ENCODE data around the gene UGT1A4. TPM values are rescaled to one million over a fixed set of nuclear protein-coding genes. Genes with fewer than 3 reads are reported as not detected.

Gene UGT1A4
- total RNA-seq, 1 experiment from 2014 or later = not detected

DNA sequence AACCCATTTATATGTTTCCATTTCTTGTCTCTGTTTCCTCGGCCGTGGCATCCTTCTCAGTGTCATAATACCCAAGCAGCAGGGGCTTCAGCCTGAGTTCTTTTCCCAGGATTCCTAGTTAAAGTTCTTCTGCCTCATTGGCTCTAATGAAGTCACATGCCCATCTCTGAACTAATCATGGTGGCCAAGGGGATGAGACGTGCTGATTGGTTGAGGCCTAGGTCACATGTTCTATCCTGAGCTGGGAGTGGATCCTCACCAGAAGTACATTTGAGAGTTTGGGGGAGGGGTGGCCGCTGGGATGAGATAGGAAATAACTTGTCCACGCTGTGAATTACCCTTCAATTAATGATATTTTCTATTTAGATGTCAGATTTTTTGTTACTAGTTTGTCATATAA, 9.6 kb upstream of the UGT1A4 start:
- intact Hi-C loops (cut with micrococcal nuclease) = no loop called here
- CTCF ChIA-PET = no interaction called here

GRCh38 chr2:233711312-233712008, 7.1 kb upstream of the UGT1A4 start:
- Mint-ChIP-seq H3K36me3 (ENCODE audit: insufficient read depth, unreplicated experiment) (peaks cover 7% of the 10 kb centered on the region), H3K4me3 (ENCODE audit: unreplicated experiment) (no peak overlapping the region), H3K4me1 (ENCODE audit: insufficient read depth, unreplicated experiment) (peaks cover 31% of the 10 kb centered on the region), H3K27ac (ENCODE audit: low read depth, unreplicated experiment) (no peak overlapping the region), H3K27me3 (ENCODE audit: insufficient read depth, unreplicated experiment) (no peaks in the 10 kb centered on the region), H3K9me3 (ENCODE audit: unreplicated experiment) (no peaks in the 10 kb centered on the region)
- intact Hi-C loops (cut with micrococcal nuclease) = loop anchor here (2.0 to 5.0 kb wide), 4 partner anchors 145 to 307 kb away; partner anchors contain the start of gene USP40
- peak; percentile 86 for DNase-seq (ENCODE audit: unreplicated experiment)
- ChIA-PET CTCF (interaction anchor here (0.6 to 2.8 kb wide), 21 partner anchors 20 to 266 kb away, joined by 3 to 18 read pairs (median 4); partner anchors contain the start of genes UGT1A1, UGT1A6 and USP40), POLR2A (interaction anchor here (1.0 to 1.4 kb wide), 4 partner anchors 21 to 218 kb away, joined by 3 to 7 read pairs (median 4); no protein-coding TSS in a partner anchor)
- no TSS peak for BruUV-seq (replicated peaks)
- TF ChIP-seq, protein P1, sequence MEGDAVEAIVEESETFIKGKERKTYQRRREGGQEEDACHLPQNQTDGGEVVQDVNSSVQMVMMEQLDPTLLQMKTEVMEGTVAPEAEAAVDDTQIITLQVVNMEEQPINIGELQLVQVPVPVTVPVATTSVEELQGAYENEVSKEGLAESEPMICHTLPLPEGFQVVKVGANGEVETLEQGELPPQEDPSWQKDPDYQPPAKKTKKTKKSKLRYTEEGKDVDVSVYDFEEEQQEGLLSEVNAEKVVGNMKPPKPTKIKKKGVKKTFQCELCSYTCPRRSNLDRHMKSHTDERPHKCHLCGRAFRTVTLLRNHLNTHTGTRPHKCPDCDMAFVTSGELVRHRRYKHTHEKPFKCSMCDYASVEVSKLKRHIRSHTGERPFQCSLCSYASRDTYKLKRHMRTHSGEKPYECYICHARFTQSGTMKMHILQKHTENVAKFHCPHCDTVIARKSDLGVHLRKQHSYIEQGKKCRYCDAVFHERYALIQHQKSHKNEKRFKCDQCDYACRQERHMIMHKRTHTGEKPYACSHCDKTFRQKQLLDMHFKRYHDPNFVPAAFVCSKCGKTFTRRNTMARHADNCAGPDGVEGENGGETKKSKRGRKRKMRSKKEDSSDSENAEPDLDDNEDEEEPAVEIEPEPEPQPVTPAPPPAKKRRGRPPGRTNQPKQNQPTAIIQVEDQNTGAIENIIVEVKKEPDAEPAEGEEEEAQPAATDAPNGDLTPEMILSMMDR (IDR thresholded peaks at IDR 0.05; ENCODE audit: unreplicated experiment) = peak; percentile 89

More for the DNA sequence above, 9.6 kb upstream of the UGT1A4 start:
- peaks cover 7% of the 10 kb centered on the region for H3K36me3 Mint-ChIP-seq (ENCODE audit: insufficient read depth, unreplicated experiment)
- H3K4me1 Mint-ChIP-seq (ENCODE audit: insufficient read depth, unreplicated experiment) = peaks cover 26% of the 10 kb centered on the region
- no peak overlapping the region for H3K4me3 Mint-ChIP-seq (ENCODE audit: unreplicated experiment)
- DNase-seq (ENCODE audit: unreplicated experiment) = no peak
- no peak overlapping the region for H3K27ac Mint-ChIP-seq (ENCODE audit: low read depth, unreplicated experiment)
- TF ChIP-seq, protein P1 (IDR thresholded peaks at IDR 0.05; ENCODE audit: unreplicated experiment) = no peak
- peaks cover 5% of the 10 kb centered on the region for H3K9me3 Mint-ChIP-seq (ENCODE audit: unreplicated experiment)
- no TSS peak for BruUV-seq (replicated peaks)
- no peaks in the 10 kb centered on the region for H3K27me3 Mint-ChIP-seq (ENCODE audit: insufficient read depth, unreplicated experiment)
- POLR2A ChIA-PET = interaction anchor here (0.7 to 5.2 kb wide), 4 partner anchors 18 to 219 kb away, joined by 3 to 91 read pairs (median 3); partner anchors contain the start of gene UGT1A6

GRCh38 chr2:233712611-233713261, 5.8 kb upstream of the UGT1A4 start, which contains the start of gene UGT1A5:
TSS of gene UGT1A5 (plus strand) at chr2:233712907. CDS start at chr2:233712992, 85 bp downstream.
- ChIA-PET POLR2A (interaction anchor here (0.7 to 1.0 kb wide), 3 partner anchors 22 to 220 kb away, joined by 3 read pairs; no protein-coding TSS in a partner anchor), CTCF (interaction anchor here (0.6 to 2.8 kb wide), 12 partner anchors 17 to 264 kb away, joined by 3 to 18 read pairs (median 4); partner anchors contain the start of genes UGT1A1, UGT1A6 and USP40)
- intact Hi-C loops (cut with micrococcal nuclease) = loop anchor here (5.0 kb wide), 2 partner anchors 215 to 225 kb away; no protein-coding TSS in a partner anchor
- Mint-ChIP-seq H3K9me3 (ENCODE audit: unreplicated experiment) (no peaks in the 10 kb centered on the region), H3K4me3 (ENCODE audit: unreplicated experiment) (no peak within 1 kb of the TSS), H3K36me3 (ENCODE audit: insufficient read depth, unreplicated experiment) (peaks cover 7% of the 10 kb centered on the region), H3K27me3 (ENCODE audit: insufficient read depth, unreplicated experiment) (no peaks in the 10 kb centered on the region), H3K27ac (ENCODE audit: low read depth, unreplicated experiment) (no peak within 1 kb of the TSS), H3K4me1 (ENCODE audit: insufficient read depth, unreplicated experiment) (peaks cover 19% of the 10 kb centered on the region)
- TF ChIP-seq, protein P1 (IDR thresholded peaks at IDR 0.05; ENCODE audit: unreplicated experiment) = no peak
- BruUV-seq (replicated peaks) = no TSS peak
- no peak for DNase-seq (ENCODE audit: unreplicated experiment)

DNA sequence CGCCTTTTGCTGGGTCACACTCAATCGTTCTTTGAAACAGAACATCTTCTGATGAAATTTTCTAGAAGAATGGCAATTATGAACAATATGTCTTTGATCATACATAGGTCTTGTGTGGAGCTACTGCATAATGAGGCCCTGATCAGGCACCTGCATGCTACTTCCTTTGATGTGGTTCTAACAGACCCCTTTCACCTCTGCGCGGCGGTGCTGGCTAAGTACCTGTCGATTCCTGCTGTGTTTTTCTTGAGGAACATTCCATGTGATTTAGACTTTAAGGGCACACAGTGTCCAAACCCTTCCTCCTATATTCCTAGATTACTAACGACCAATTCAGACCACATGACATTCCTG, 5.3 kb upstream of the UGT1A4 start:
- Mint-ChIP-seq H3K4me3 (ENCODE audit: unreplicated experiment) (no peak overlapping the region), H3K36me3 (ENCODE audit: insufficient read depth, unreplicated experiment) (peaks cover 7% of the 10 kb centered on the region), H3K27ac (ENCODE audit: low read depth, unreplicated experiment) (no peak overlapping the region), H3K4me1 (ENCODE audit: insufficient read depth, unreplicated experiment) (peaks cover 13% of the 10 kb centered on the region), H3K9me3 (ENCODE audit: unreplicated experiment) (no peaks in the 10 kb centered on the region), H3K27me3 (ENCODE audit: insufficient read depth, unreplicated experiment) (no peaks in the 10 kb centered on the region)
- intact Hi-C loops (cut with micrococcal nuclease) = loop anchor here (5.0 kb wide), 2 partner anchors 214 to 226 kb away; no protein-coding TSS in a partner anchor
- ChIA-PET CTCF (interaction anchor here (0.6 to 2.8 kb wide), 4 partner anchors 22 to 265 kb away, joined by 3 to 18 read pairs (median 3); partner anchors contain the start of gene UGT1A6), POLR2A (interaction anchor here (0.7 kb wide), 1 partner anchor 221 kb away, joined by 3 read pairs; no protein-coding TSS in a partner anchor)
- TF ChIP-seq, protein P1 (IDR thresholded peaks at IDR 0.05; ENCODE audit: unreplicated experiment) = no peak
- no peak for DNase-seq (ENCODE audit: unreplicated experiment)
- BruUV-seq (replicated peaks) = no TSS peak

Measured in MCF 10A (cell line).